Activated naive CD4-positive, alpha-beta T cell treated with anti-CD3 and anti-CD28 coated beads, Interleukin-2, amount 50 U/mL, for 24 hours (primary cell): ENCODE data around the gene RFNG.

Experiments
- H3K27ac Mint-ChIP-seq: one replicate; pipeline ENCODE4 v1.8.0; 2021; ENCODE audit warnings: mild to moderate bottlenecking, mixed read lengths
- H3K27me3 Mint-ChIP-seq: one replicate; pipeline ENCODE4 v1.8.0; 2021; ENCODE audit warnings: mixed read lengths
- H3K36me3 Mint-ChIP-seq: one replicate; pipeline ENCODE4 v1.8.0; 2021; ENCODE audit warnings: mixed read lengths
- H3K4me1 Mint-ChIP-seq: one replicate; pipeline ENCODE4 v1.8.0; 2021; ENCODE audit warnings: mixed read lengths
- H3K4me3 Mint-ChIP-seq: one replicate; pipeline ENCODE4 v1.8.0; 2021; ENCODE audit warnings: mild to moderate bottlenecking, mixed read lengths
- H3K9me3 Mint-ChIP-seq: one replicate; pipeline ENCODE4 v1.8.0; 2021; ENCODE audit warnings: mixed read lengths

The RFNG gene

GRCh38 chr17:82021900-82022309 lies 29.7 kb downstream of the RFNG start:
- peaks cover 13% of the 10 kb centered on the region for H3K4me1 Mint-ChIP-seq
- no peak overlapping the region for H3K27ac Mint-ChIP-seq
- no peaks in the 10 kb centered on the region for H3K27me3 Mint-ChIP-seq
- H3K36me3 Mint-ChIP-seq = no peaks in the 10 kb centered on the region
- no peaks in the 10 kb centered on the region for H3K9me3 Mint-ChIP-seq
- H3K4me3 Mint-ChIP-seq = peak overlapping the region; percentile 88

- H3K27me3 Mint-ChIP-seq = no peaks in the 10 kb centered on the region
- peak overlapping the region; percentile 88 for H3K4me3 Mint-ChIP-seq
- peaks cover 13% of the 10 kb centered on the region for H3K4me1 Mint-ChIP-seq
- H3K27ac Mint-ChIP-seq = peak overlapping the region; percentile 35
- no peaks in the 10 kb centered on the region for H3K36me3 Mint-ChIP-seq
- no peaks in the 10 kb centered on the region for H3K9me3 Mint-ChIP-seq
Observed at GRCh38 chr17:82021107-82021899, 30.3 kb downstream of the RFNG start.

- Mint-ChIP-seq H3K36me3 (no peaks in the 10 kb centered on the region), H3K9me3 (no peaks in the 10 kb centered on the region), H3K4me3 (peak overlapping the region; percentile 39), H3K4me1 (peaks cover 13% of the 10 kb centered on the region), H3K27me3 (no peaks in the 10 kb centered on the region), H3K27ac (no peak overlapping the region)
Observed at GRCh38 chr17:82020572-82021106, 31.0 kb downstream of the RFNG start.

GRCh38 chr17:82019690-82020571 lies 31.7 kb downstream of the RFNG start:
- H3K4me3 Mint-ChIP-seq = no peak overlapping the region
- H3K27ac Mint-ChIP-seq = no peak overlapping the region
- H3K27me3 Mint-ChIP-seq = no peaks in the 10 kb centered on the region

GRCh38 chr17:82018989-82019689 lies 32.5 kb downstream of the RFNG start:
- Mint-ChIP-seq H3K27ac (no peak overlapping the region), H3K36me3 (no peaks in the 10 kb centered on the region), H3K4me3 (no peak overlapping the region), H3K9me3 (no peaks in the 10 kb centered on the region), H3K4me1 (peaks cover 13% of the 10 kb centered on the region), H3K27me3 (no peaks in the 10 kb centered on the region)

More at GRCh38 chr17:82019690-82020571, 31.7 kb downstream of the RFNG start:
- H3K4me1 Mint-ChIP-seq = peaks cover 13% of the 10 kb centered on the region
- H3K9me3 Mint-ChIP-seq = no peaks in the 10 kb centered on the region
- H3K36me3 Mint-ChIP-seq = no peaks in the 10 kb centered on the region

- Mint-ChIP-seq H3K9me3 (no peaks in the 10 kb centered on the region), H3K4me3 (peak overlapping the region; percentile 55), H3K4me1 (peaks cover 13% of the 10 kb centered on the region), H3K27ac (peak overlapping the region; percentile 17), H3K36me3 (no peaks in the 10 kb centered on the region), H3K27me3 (no peaks in the 10 kb centered on the region)
Observed at GRCh38 chr17:82018152-82018988, 33.2 kb downstream of the RFNG start.

- no peaks in the 10 kb centered on the region for H3K27me3 Mint-ChIP-seq
- H3K9me3 Mint-ChIP-seq = no peaks in the 10 kb centered on the region
- H3K4me1 Mint-ChIP-seq = peaks cover 13% of the 10 kb centered on the region
- no peak overlapping the region for H3K4me3 Mint-ChIP-seq
- no peaks in the 10 kb centered on the region for H3K36me3 Mint-ChIP-seq
- H3K27ac Mint-ChIP-seq = no peak overlapping the region
Observed at GRCh38 chr17:82017612-82018151, 33.9 kb downstream of the RFNG start.

GRCh38 chr17:82016875-82017459 lies 34.6 kb downstream of the RFNG start:
- Mint-ChIP-seq H3K4me3 (no peak overlapping the region), H3K4me1 (peaks cover 13% of the 10 kb centered on the region), H3K27me3 (no peaks in the 10 kb centered on the region), H3K36me3 (no peaks in the 10 kb centered on the region), H3K9me3 (no peaks in the 10 kb centered on the region), H3K27ac (no peak overlapping the region)

GRCh38 chr17:82016061-82016874 lies 35.3 kb downstream of the RFNG start:
- no peaks in the 10 kb centered on the region for H3K27me3 Mint-ChIP-seq
- H3K9me3 Mint-ChIP-seq = no peaks in the 10 kb centered on the region
- no peaks in the 10 kb centered on the region for H3K36me3 Mint-ChIP-seq
- H3K4me3 Mint-ChIP-seq = no peak overlapping the region
- H3K27ac Mint-ChIP-seq = no peak overlapping the region
- peaks cover 6% of the 10 kb centered on the region for H3K4me1 Mint-ChIP-seq

GRCh38 chr17:82015311-82015971 lies 36.2 kb downstream of the RFNG start:
- Mint-ChIP-seq H3K4me3 (no peak overlapping the region), H3K4me1 (peaks cover 3% of the 10 kb centered on the region), H3K36me3 (no peaks in the 10 kb centered on the region), H3K27ac (no peak overlapping the region), H3K27me3 (no peaks in the 10 kb centered on the region), H3K9me3 (no peaks in the 10 kb centered on the region)

GRCh38 chr17:82014971-82015310 lies 36.7 kb downstream of the RFNG start:
- Mint-ChIP-seq H3K4me1 (no peaks in the 10 kb centered on the region), H3K36me3 (no peaks in the 10 kb centered on the region), H3K27me3 (no peaks in the 10 kb centered on the region), H3K4me3 (no peak overlapping the region), H3K27ac (no peak overlapping the region), H3K9me3 (no peaks in the 10 kb centered on the region)

GRCh38 chr17:82014432-82014831 lies 37.2 kb downstream of the RFNG start:
- Mint-ChIP-seq H3K36me3 (no peaks in the 10 kb centered on the region), H3K9me3 (no peaks in the 10 kb centered on the region), H3K4me1 (no peaks in the 10 kb centered on the region), H3K4me3 (no peak overlapping the region), H3K27me3 (no peaks in the 10 kb centered on the region), H3K27ac (no peak overlapping the region)

GRCh38 chr17:82013772-82014321 lies 37.8 kb downstream of the RFNG start:
- no peaks in the 10 kb centered on the region for H3K9me3 Mint-ChIP-seq
- no peak overlapping the region for H3K27ac Mint-ChIP-seq
- H3K4me1 Mint-ChIP-seq = no peaks in the 10 kb centered on the region
- no peaks in the 10 kb centered on the region for H3K36me3 Mint-ChIP-seq
- H3K4me3 Mint-ChIP-seq = no peak overlapping the region
- no peaks in the 10 kb centered on the region for H3K27me3 Mint-ChIP-seq
